Suprapubic skin (tissue), 4 donors: ENCODE data around the gene LMX1A.

ENCODE experiments used
- CTCF ChIP-seq, 2 donors: fragments of 200-600 bp in 1 of 2; fragments of 450-650 bp in 1 of 2; sonication (generic) in 1 of 2; IDR thresholded peaks; one replicate each; pipeline ENCODE4 v1.5.1; 2016 to 2019; ENCODE audit warnings: antibody characterized with exemption in 2 of 2, mild to moderate bottlenecking in 1 of 2, moderate library complexity in 1 of 2
- EP300 ChIP-seq: sonication (generic); formaldehyde crosslinking; IDR thresholded peaks from one replicate; pipeline ENCODE4 v1.6.1; 2017; ENCODE audit warnings: antibody characterized with exemption
- POLR2A ChIP-seq, 2 donors: fragments of 450-650 bp; IDR thresholded peaks; one replicate each; pipeline ENCODE4 v1.6.1; 2017; ENCODE audit warnings: antibody characterized with exemption in 2 of 2, mild to moderate bottlenecking in 2 of 2, moderate library complexity in 2 of 2
- POLR2AphosphoS5 ChIP-seq, 3 donors: sonication (generic); formaldehyde crosslinking; IDR thresholded peaks; one replicate each; pipeline ENCODE4 v1.6.1; 2017; ENCODE audit warnings: antibody characterized with exemption in 3 of 3

- TF ChIP-seq EP300 (no peak), POLR2A (IDR thresholded peaks at IDR 0.05) (no peak), CTCF (IDR thresholded peaks at IDR 0.05) (no peak), POLR2AphosphoS5 (IDR thresholded peaks at IDR 0.05) (no peak)
These were observed 165.4 kb downstream of the LMX1A start for GRCh38 chr1:165191087-165191486.
